ENCODE data around the gene PMM1.
"Not testable (repeated sequence)": the region's sequence is repeated elsewhere in the genome, so short reads cannot be mapped to it uniquely, and the experiment has no call there.

The PMM1 gene

GRCh38 chr22:41563051-41563711, 26.5 kb downstream of the PMM1 start:
- DNase-seq (ENCODE audit: low read depth), result no peak

GRCh38 chr22:41562461-41562860, 27.2 kb downstream of the PMM1 start:
- DNase-seq (ENCODE audit: low read depth), result no peak

GRCh38 chr22:41561788-41562187, 27.9 kb downstream of the PMM1 start:
- no peak for DNase-seq (ENCODE audit: low read depth)

GRCh38 chr22:41561335-41561734, 28.3 kb downstream of the PMM1 start:
- DNase-seq (ENCODE audit: low read depth), result no peak

GRCh38 chr22:41560095-41560471, 29.6 kb downstream of the PMM1 start:
- no peak for DNase-seq (ENCODE audit: low read depth)

GRCh38 chr22:41558241-41558630, 31.4 kb downstream of the PMM1 start:
- not testable (repeated sequence) for DNase-seq (ENCODE audit: low read depth)

- DNase-seq (ENCODE audit: low read depth), result peak; percentile 80
These were observed 32.0 kb downstream of the PMM1 start for GRCh38 chr22:41557401-41558240.

GRCh38 chr22:41556561-41556960, 33.1 kb downstream of the PMM1 start:
- no peak for DNase-seq (ENCODE audit: low read depth)

GRCh38 chr22:41555325-41555982, 34.2 kb downstream of the PMM1 start:
- DNase-seq (ENCODE audit: low read depth), result no peak

- no peak for DNase-seq (ENCODE audit: low read depth)
These were observed 37.6 kb downstream of the PMM1 start for GRCh38 chr22:41551877-41552582.

GRCh38 chr22:41550952-41551491, 38.6 kb downstream of the PMM1 start:
- no peak for DNase-seq (ENCODE audit: low read depth)

- DNase-seq (ENCODE audit: low read depth), result no peak
These were observed 40.8 kb downstream of the PMM1 start for GRCh38 chr22:41548830-41549211.

- DNase-seq (ENCODE audit: low read depth), result no peak
These were observed 44.8 kb downstream of the PMM1 start for GRCh38 chr22:41544671-41545476.

- peak; percentile 94 for DNase-seq (ENCODE audit: low read depth)
These were observed 45.6 kb downstream of the PMM1 start, which contains the start of gene POLR3H for GRCh38 chr22:41543854-41544670. TSS of gene POLR3H (minus strand) at chr22:41544470. CDS start at chr22:41544101, 369 bp downstream.

GRCh38 chr22:41542224-41542623, 47.4 kb downstream of the PMM1 start:
- no peak for DNase-seq (ENCODE audit: low read depth)

- DNase-seq (ENCODE audit: low read depth), result no peak
These were observed 48.2 kb downstream of the PMM1 start for GRCh38 chr22:41541484-41541883.

- DNase-seq (ENCODE audit: low read depth), result no peak
These were observed 49.3 kb downstream of the PMM1 start for GRCh38 chr22:41540365-41540764.

GRCh38 chr22:41540006-41540315, 49.7 kb downstream of the PMM1 start:
- no peak for DNase-seq (ENCODE audit: low read depth)

- no peak for DNase-seq (ENCODE audit: low read depth)
These were observed 50.3 kb downstream of the PMM1 start for GRCh38 chr22:41539146-41540005.
